Gastroesophageal sphincter (tissue), 4 donors: Measurements from ENCODE around the gene GPR150. TPM values are rescaled to one million over a fixed set of nuclear protein-coding genes. Genes with fewer than 3 reads are reported as not detected.

ENCODE experiments used
- ATAC-seq: fragments of 150-250 bp; one replicate; pipeline ENCODE4 v1.9.1; 2016; ENCODE audit warnings: mild to moderate bottlenecking, moderate library complexity
- H3K27ac ChIP-seq, 4 donors: fragments of 200-600 bp; sonication (generic) in 3 of 4; 1 replicate in 3 of 4; 2 replicates in 1 of 4; pipeline ENCODE4 v1.5.1; 2016 to 2019
- H3K27me3 ChIP-seq: fragments of 200-600 bp; sonication (generic); one replicate; pipeline ENCODE4 v1.5.1; 2019
- H3K36me3 ChIP-seq, 2 donors: fragments of 200-600 bp; sonication (generic); one replicate each; pipeline ENCODE4 v1.5.1; 2019; ENCODE audit warnings: control low read depth in 1 of 2
- H3K4me1 ChIP-seq, 3 donors: fragments of 200-600 bp; sonication (generic); 1 replicate in 2 of 3; 2 replicates in 1 of 3; pipeline ENCODE4 v1.5.1; 2016 to 2019; ENCODE audit warnings: control low read depth in 2 of 3
- H3K4me3 ChIP-seq, 2 donors: fragments of 200-600 bp; sonication (generic); one replicate each; pipeline ENCODE4 v1.5.1; 2019; ENCODE audit warnings: mild to moderate bottlenecking in 1 of 2, moderate library complexity in 1 of 2
- H3K9me3 ChIP-seq, 3 donors: fragments of 200-600 bp; sonication (generic); one replicate each; pipeline ENCODE4 v1.5.1; 2017 to 2019; ENCODE audit warnings: control low read depth in 2 of 3
- CTCF ChIP-seq, 4 experiments: fragments of 200-600 bp in 2 of 4; fragments of 450-650 bp in 2 of 4; sonication (generic) in 1 of 4; IDR thresholded peaks; one replicate each; pipeline ENCODE4 v1.5.1; 2017 to 2019; ENCODE audit warnings: antibody characterized with exemption in 4 of 4, mild to moderate bottlenecking in 2 of 4, moderate library complexity in 2 of 4
- EP300 ChIP-seq: sonication (generic); formaldehyde crosslinking; IDR thresholded peaks from one replicate; pipeline ENCODE4 v1.6.1; 2017; ENCODE audit warnings: antibody characterized with exemption, mild to moderate bottlenecking
- POLR2A ChIP-seq, 2 donors: fragments of 450-650 bp; IDR thresholded peaks; one replicate each; pipeline ENCODE4 v1.6.1; 2017; ENCODE audit warnings: antibody characterized with exemption in 2 of 2, mild to moderate bottlenecking in 2 of 2, moderate library complexity in 1 of 2
- POLR2AphosphoS5 ChIP-seq: sonication (generic); formaldehyde crosslinking; IDR thresholded peaks from one replicate; pipeline ENCODE4 v1.6.1; 2017; ENCODE audit warnings: antibody characterized with exemption
- WGBS, 2 donors: methylation state at CpG; one replicate each; pipeline ENCODE4 v1.1.5; 2018; ENCODE audit warnings: low coverage in 1 of 2; 5-methylcytosine and 5-hydroxymethylcytosine counted together
- total RNA-seq, 4 donors: library from RNA; depleted of rRNA; stranded (reverse); fragments of >200 nt; gene quantifications; one replicate each; pipeline ENCODE4 v1.1.0, GENCODE V29; 2016

The GPR150 gene
- under 1 TPM in 2 of 4 donors, not detected in 2; 0.31 to 0.39 TPM for total RNA-seq

- Histone ChIP-seq H3K4me3 (peak within 1 kb of the TSS; percentile 39 to 60), H3K9me3 (no peaks in the 10 kb centered on the region), H3K27me3 (peaks cover 34% of the 10 kb centered on the region), H3K27ac (peak within 1 kb of the TSS in 1 of 4 donors; percentile 65), H3K36me3 (no peaks in the 10 kb centered on the region), H3K4me1 (peaks cover 0 to 25% (median 18%) of the 10 kb centered on the region in 3 donors)
- peak; percentile 76 for ATAC-seq
- TF ChIP-seq POLR2AphosphoS5 (no peak), CTCF (IDR thresholded peaks at IDR 0.05) (peak in 1 of 4 experiments; percentile 9)
- WGBS, 2 donors: 2 to 8% methylated on average over 7 to 15 of the region's 85 CpGs
Observed at GRCh38 chr5:95620030-95620869, at the start of gene GPR150. Gene GPR150 (plus strand): TSS chr5:95620087. CDS start chr5:95620276, 189 bp downstream.

- WGBS, 2 donors: 95 to 100% methylated on average over 2 of the region's 2 CpGs
- TF ChIP-seq POLR2A (IDR thresholded peaks at IDR 0.05) (no peak), EP300 (no peak), POLR2AphosphoS5 (no peak), CTCF (IDR thresholded peaks at IDR 0.05) (no peak)
- H3K27ac ChIP-seq: no peak overlapping the region
- H3K9me3 ChIP-seq: no peaks in the 10 kb centered on the region
- H3K36me3 ChIP-seq: peaks cover 0 to 52% of the 10 kb centered on the region in 2 donors
- H3K4me1 ChIP-seq: no peaks in the 10 kb centered on the region
- no peak for ATAC-seq
- H3K4me3 ChIP-seq: no peak overlapping the region
- no peaks in the 10 kb centered on the region for H3K27me3 ChIP-seq
Observed at GRCh38 chr5:95572016-95572415, 47.9 kb upstream of the GPR150 start.

GRCh38 chr5:95581576-95581975, 38.3 kb upstream of the GPR150 start:
- TF ChIP-seq EP300 (no peak), CTCF (IDR thresholded peaks at IDR 0.05) (no peak), POLR2AphosphoS5 (no peak), POLR2A (IDR thresholded peaks at IDR 0.05) (no peak)
- Histone ChIP-seq H3K9me3 (no peaks in the 10 kb centered on the region), H3K4me3 (no peak overlapping the region), H3K27me3 (no peaks in the 10 kb centered on the region), H3K4me1 (no peaks in the 10 kb centered on the region), H3K36me3 (peaks cover 0 to 8% of the 10 kb centered on the region in 2 donors), H3K27ac (no peak overlapping the region)
- 95% methylated on average over 2 of the region's 2 CpGs for WGBS, 2 donors
- ATAC-seq: no peak

- no peak for TF ChIP-seq POLR2A (IDR thresholded peaks at IDR 0.05)
- no peak for TF ChIP-seq POLR2AphosphoS5
- no peak for TF ChIP-seq CTCF (IDR thresholded peaks at IDR 0.05)
- TF ChIP-seq EP300: no peak
- no peaks in the 10 kb centered on the region for H3K9me3 ChIP-seq
- H3K4me1 ChIP-seq: no peaks in the 10 kb centered on the region
- no peak overlapping the region for H3K27ac ChIP-seq
- H3K27me3 ChIP-seq: no peaks in the 10 kb centered on the region
- no peak overlapping the region for H3K4me3 ChIP-seq
- WGBS, 2 donors: 89 to 93% methylated on average over 1 of the region's 1 CpG
- H3K36me3 ChIP-seq: peaks cover 0 to 8% of the 10 kb centered on the region in 2 donors
- no peak for ATAC-seq
Observed at GRCh38 chr5:95583992-95584391, 35.9 kb upstream of the GPR150 start.

- Histone ChIP-seq H3K27me3 (no peaks in the 10 kb centered on the region), H3K4me1 (no peaks in the 10 kb centered on the region), H3K36me3 (peaks cover 0 to 12% of the 10 kb centered on the region in 2 donors), H3K9me3 (no peaks in the 10 kb centered on the region), H3K27ac (no peak overlapping the region), H3K4me3 (no peak overlapping the region)
- 86 to 92% methylated on average over 1 of the region's 1 CpG for WGBS, 2 donors
- TF ChIP-seq POLR2A (IDR thresholded peaks at IDR 0.05) (no peak), POLR2AphosphoS5 (no peak), EP300 (no peak), CTCF (IDR thresholded peaks at IDR 0.05) (no peak)
- ATAC-seq: no peak
Observed at GRCh38 chr5:95590880-95591279, 29.0 kb upstream of the GPR150 start.
